ENCODE data around the gene SPSB4. TPM values are rescaled to one million over a fixed set of nuclear protein-coding genes. Genes with fewer than 3 reads are reported as not detected.

Gene SPSB4
- total RNA-seq, 2 experiments from 2014 or later, result not detected

DNA sequence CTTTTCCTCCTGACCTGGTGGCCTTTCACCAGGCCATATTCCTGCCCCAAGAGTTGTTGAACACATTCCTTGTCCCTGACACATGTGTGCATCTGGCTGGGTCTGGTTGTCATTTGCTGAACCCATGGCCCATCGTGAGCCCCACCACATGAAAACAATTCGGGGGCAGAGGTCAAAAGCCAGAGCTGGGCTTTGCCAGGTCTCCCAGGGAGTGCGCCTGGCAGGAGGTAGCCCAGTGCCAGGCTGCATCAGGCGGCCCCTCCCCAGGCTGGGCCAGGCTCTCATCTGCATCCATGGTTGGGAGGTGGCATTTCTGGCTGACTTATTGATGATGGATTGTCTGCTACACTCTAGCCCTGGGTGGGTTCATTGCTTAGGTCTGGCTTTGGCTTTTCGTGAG is 30.9 kb downstream of the SPSB4 start:
- Histone ChIP-seq H3K4me1 (ENCODE audit: insufficient read depth, low read length, poor library complexity, severe bottlenecking) (no peaks in the 10 kb centered on the region), H4K20me1 (ENCODE audit: insufficient read depth, low read length) (no peaks in the 10 kb centered on the region), H2AFZ (ENCODE audit: low read length) (no peak overlapping the region), H3K4me2 (ENCODE audit: low read length) (no peak overlapping the region), H3K9me2 (ENCODE audit: insufficient read depth, low read length) (no peaks in the 10 kb centered on the region), H3K79me2 (ENCODE audit: insufficient read depth, low read depth, low read length) (no peaks in the 10 kb centered on the region), H3K9me3 (ENCODE audit: low read length) (no peaks in the 10 kb centered on the region), H3K4me3 (ENCODE audit: low read depth, low read length, poor library complexity, severe bottlenecking) (no peak overlapping the region), H3K27ac (ENCODE audit: low read depth, low read length, poor library complexity, severe bottlenecking) (no peak overlapping the region), H3K36me3 (ENCODE audit: insufficient read depth, low read length) (no peaks in the 10 kb centered on the region)
- no TSS peak for BruUV-seq (replicated peaks)
- intact Hi-C loops (cut with micrococcal nuclease; ENCODE audit: unreplicated experiment), result no loop called here
- ChIA-PET CTCF (ENCODE audit: unreplicated experiment) (no interaction called here), POLR2A (no interaction called here)
- TF ChIP-seq EZH2phosphoT487 (IDR thresholded peaks at IDR 0.05; ENCODE audit: borderline replicate concordance, low read depth, low read length) (no peak), CTCF (conservative IDR thresholded peaks at IDR 0.05; ENCODE audit: low read length) (no peak)
- DNase-seq (ENCODE audit: low spot score), result no peak

GRCh38 chr3:141083226-141083625 is 32.1 kb downstream of the SPSB4 start:
- BruUV-seq (replicated peaks), result no TSS peak
- H3K4me1 ChIP-seq (ENCODE audit: insufficient read depth, low read length, poor library complexity, severe bottlenecking), result no peaks in the 10 kb centered on the region
- POLR2A ChIA-PET, result no interaction called here
- H3K27ac ChIP-seq (ENCODE audit: low read depth, low read length, poor library complexity, severe bottlenecking), result no peak overlapping the region
- no peaks in the 10 kb centered on the region for H3K9me3 ChIP-seq (ENCODE audit: low read length)
- H4K20me1 ChIP-seq (ENCODE audit: insufficient read depth, low read length), result no peaks in the 10 kb centered on the region
- H2AFZ ChIP-seq (ENCODE audit: low read length), result no peak overlapping the region
- no peaks in the 10 kb centered on the region for H3K9me2 ChIP-seq (ENCODE audit: insufficient read depth, low read length)
- no peaks in the 10 kb centered on the region for H3K79me2 ChIP-seq (ENCODE audit: insufficient read depth, low read depth, low read length)
- CTCF ChIA-PET (ENCODE audit: unreplicated experiment), result no interaction called here
- DNase-seq (ENCODE audit: low spot score), result no peak
- no peak overlapping the region for H3K4me2 ChIP-seq (ENCODE audit: low read length)
- H3K4me3 ChIP-seq (ENCODE audit: low read depth, low read length, poor library complexity, severe bottlenecking), result no peak overlapping the region
- intact Hi-C loops (cut with micrococcal nuclease; ENCODE audit: unreplicated experiment), result no loop called here
- no peaks in the 10 kb centered on the region for H3K36me3 ChIP-seq (ENCODE audit: insufficient read depth, low read length)
- TF ChIP-seq EZH2phosphoT487 (IDR thresholded peaks at IDR 0.05; ENCODE audit: borderline replicate concordance, low read depth, low read length) (no peak), CTCF (conservative IDR thresholded peaks at IDR 0.05; ENCODE audit: low read length) (no peak)

- H3K4me1 ChIP-seq (ENCODE audit: insufficient read depth, low read length, poor library complexity, severe bottlenecking), result no peaks in the 10 kb centered on the region
- H3K36me3 ChIP-seq (ENCODE audit: insufficient read depth, low read length), result no peaks in the 10 kb centered on the region
- intact Hi-C loops (cut with micrococcal nuclease; ENCODE audit: unreplicated experiment), result no loop called here
- CTCF ChIA-PET (ENCODE audit: unreplicated experiment), result no interaction called here
- no peaks in the 10 kb centered on the region for H3K9me2 ChIP-seq (ENCODE audit: insufficient read depth, low read length)
- no peaks in the 10 kb centered on the region for H4K20me1 ChIP-seq (ENCODE audit: insufficient read depth, low read length)
- BruUV-seq (replicated peaks), result no TSS peak
- no peak overlapping the region for H2AFZ ChIP-seq (ENCODE audit: low read length)
- no peak for DNase-seq (ENCODE audit: low spot score)
- no peak overlapping the region for H3K27ac ChIP-seq (ENCODE audit: low read depth, low read length, poor library complexity, severe bottlenecking)
- TF ChIP-seq EZH2phosphoT487 (IDR thresholded peaks at IDR 0.05; ENCODE audit: borderline replicate concordance, low read depth, low read length), result no peak
- no peak for TF ChIP-seq CTCF (conservative IDR thresholded peaks at IDR 0.05; ENCODE audit: low read length)
- no peak overlapping the region for H3K4me2 ChIP-seq (ENCODE audit: low read length)
- no peak overlapping the region for H3K4me3 ChIP-seq (ENCODE audit: low read depth, low read length, poor library complexity, severe bottlenecking)
- POLR2A ChIA-PET, result no interaction called here
- H3K9me3 ChIP-seq (ENCODE audit: low read length), result no peaks in the 10 kb centered on the region
- no peaks in the 10 kb centered on the region for H3K79me2 ChIP-seq (ENCODE audit: insufficient read depth, low read depth, low read length)
Observed at GRCh38 chr3:141083836-141084649, 32.9 kb downstream of the SPSB4 start.
